HL-60 (cell line): ENCODE results near the gene EIF4A3.

Source experiments
- CTCF ChIP-seq: IDR thresholded peaks from one replicate; pipeline ENCODE4 v1.5.1; 2011; ENCODE audit warnings: low read length, control low read depth, inconsistent platforms; ENCODE audit not compliant: insufficient read depth
- GABPA ChIP-seq: IDR thresholded peaks from 2 replicates; pipeline ENCODE4 v1.6.1; 2012; ENCODE audit warnings: low read depth
- POLR2AphosphoS5 ChIP-seq: IDR thresholded peaks from 2 replicates; pipeline ENCODE4 v1.6.1; 2012; ENCODE audit warnings: low read depth
- SPI1 ChIP-seq: IDR thresholded peaks from 2 replicates; pipeline ENCODE4 v1.6.1; 2012; ENCODE audit warnings: low read depth, mild to moderate bottlenecking, borderline replicate concordance
- TF ChIP-seq, protein P1 (sequence below): IDR thresholded peaks from 2 replicates; pipeline ENCODE4 v1.6.1; 2012; ENCODE audit warnings: low read depth; ENCODE audit not compliant: insufficient replicate concordance

- TF ChIP-seq CTCF (no peak), POLR2AphosphoS5 (no peak), GABPA (no peak), SPI1 (no peak)
- TF ChIP-seq, protein P1, sequence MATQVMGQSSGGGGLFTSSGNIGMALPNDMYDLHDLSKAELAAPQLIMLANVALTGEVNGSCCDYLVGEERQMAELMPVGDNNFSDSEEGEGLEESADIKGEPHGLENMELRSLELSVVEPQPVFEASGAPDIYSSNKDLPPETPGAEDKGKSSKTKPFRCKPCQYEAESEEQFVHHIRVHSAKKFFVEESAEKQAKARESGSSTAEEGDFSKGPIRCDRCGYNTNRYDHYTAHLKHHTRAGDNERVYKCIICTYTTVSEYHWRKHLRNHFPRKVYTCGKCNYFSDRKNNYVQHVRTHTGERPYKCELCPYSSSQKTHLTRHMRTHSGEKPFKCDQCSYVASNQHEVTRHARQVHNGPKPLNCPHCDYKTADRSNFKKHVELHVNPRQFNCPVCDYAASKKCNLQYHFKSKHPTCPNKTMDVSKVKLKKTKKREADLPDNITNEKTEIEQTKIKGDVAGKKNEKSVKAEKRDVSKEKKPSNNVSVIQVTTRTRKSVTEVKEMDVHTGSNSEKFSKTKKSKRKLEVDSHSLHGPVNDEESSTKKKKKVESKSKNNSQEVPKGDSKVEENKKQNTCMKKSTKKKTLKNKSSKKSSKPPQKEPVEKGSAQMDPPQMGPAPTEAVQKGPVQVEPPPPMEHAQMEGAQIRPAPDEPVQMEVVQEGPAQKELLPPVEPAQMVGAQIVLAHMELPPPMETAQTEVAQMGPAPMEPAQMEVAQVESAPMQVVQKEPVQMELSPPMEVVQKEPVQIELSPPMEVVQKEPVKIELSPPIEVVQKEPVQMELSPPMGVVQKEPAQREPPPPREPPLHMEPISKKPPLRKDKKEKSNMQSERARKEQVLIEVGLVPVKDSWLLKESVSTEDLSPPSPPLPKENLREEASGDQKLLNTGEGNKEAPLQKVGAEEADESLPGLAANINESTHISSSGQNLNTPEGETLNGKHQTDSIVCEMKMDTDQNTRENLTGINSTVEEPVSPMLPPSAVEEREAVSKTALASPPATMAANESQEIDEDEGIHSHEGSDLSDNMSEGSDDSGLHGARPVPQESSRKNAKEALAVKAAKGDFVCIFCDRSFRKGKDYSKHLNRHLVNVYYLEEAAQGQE: no peak
Measured at GRCh38 chr17:80181431-80181830, 34.5 kb upstream of the EIF4A3 start.
